ENCODE data around the gene ISCA2.

Gene ISCA2

GRCh38 chr14:74456684-74457564, 36.6 kb upstream of the ISCA2 start:
- H2AFZ ChIP-seq (ENCODE audit: low read length), result no peak overlapping the region

GRCh38 chr14:74457565-74457895, 36.0 kb upstream of the ISCA2 start:
- Histone ChIP-seq H3F3A (ENCODE audit: low read depth) (no peaks in the 10 kb centered on the region), H3K36me3 (ENCODE audit: insufficient read depth, low read length) (no peaks in the 10 kb centered on the region), H3K27me3 (ENCODE audit: insufficient read depth, low read length, poor library complexity, severe bottlenecking) (no peaks in the 10 kb centered on the region), H3K79me2 (ENCODE audit: insufficient read depth, low read length) (no peaks in the 10 kb centered on the region), H3K4me2 (ENCODE audit: low read depth, low read length, poor library complexity, severe bottlenecking) (no peak overlapping the region), H3K4me3 (ENCODE audit: low read length, poor library complexity, severe bottlenecking) (no peak overlapping the region), H3K9me3 (ENCODE audit: insufficient read depth, low read depth, low read length) (no peaks in the 10 kb centered on the region), H4K20me1 (ENCODE audit: insufficient read depth, low read length, poor library complexity, severe bottlenecking) (no peaks in the 10 kb centered on the region), H3K9me2 (replicated peaks; ENCODE audit: low read depth, low read length) (no peaks in the 10 kb centered on the region), H3K9ac (ENCODE audit: low read depth, low read length, poor library complexity, severe bottlenecking) (no peak overlapping the region), H3K4me1 (ENCODE audit: insufficient read depth, low read length, poor library complexity, severe bottlenecking) (no peaks in the 10 kb centered on the region), H2AFZ (ENCODE audit: low read length) (no peak overlapping the region)
- no peak for TF ChIP-seq EZH2phosphoT487 (IDR thresholded peaks at IDR 0.05; ENCODE audit: borderline replicate concordance)
- TF ChIP-seq CTCF (conservative IDR thresholded peaks at IDR 0.05; ENCODE audit: low read length), result no peak

More at GRCh38 chr14:74456684-74457564, 36.6 kb upstream of the ISCA2 start:
- Histone ChIP-seq H3F3A (ENCODE audit: low read depth) (no peaks in the 10 kb centered on the region), H3K27me3 (ENCODE audit: insufficient read depth, low read length, poor library complexity, severe bottlenecking) (no peaks in the 10 kb centered on the region), H3K9me3 (ENCODE audit: insufficient read depth, low read depth, low read length) (no peaks in the 10 kb centered on the region), H3K9me2 (replicated peaks; ENCODE audit: low read depth, low read length) (no peaks in the 10 kb centered on the region), H3K4me2 (ENCODE audit: low read depth, low read length, poor library complexity, severe bottlenecking) (no peak overlapping the region), H3K4me3 (ENCODE audit: low read length, poor library complexity, severe bottlenecking) (no peak overlapping the region), H3K79me2 (ENCODE audit: insufficient read depth, low read length) (no peaks in the 10 kb centered on the region), H3K9ac (ENCODE audit: low read depth, low read length, poor library complexity, severe bottlenecking) (no peak overlapping the region), H4K20me1 (ENCODE audit: insufficient read depth, low read length, poor library complexity, severe bottlenecking) (no peaks in the 10 kb centered on the region), H3K4me1 (ENCODE audit: insufficient read depth, low read length, poor library complexity, severe bottlenecking) (no peaks in the 10 kb centered on the region), H3K36me3 (ENCODE audit: insufficient read depth, low read length) (no peaks in the 10 kb centered on the region)
- TF ChIP-seq CTCF (conservative IDR thresholded peaks at IDR 0.05; ENCODE audit: low read length), result no peak
- TF ChIP-seq EZH2phosphoT487 (IDR thresholded peaks at IDR 0.05; ENCODE audit: borderline replicate concordance), result no peak

- H4K20me1 ChIP-seq (ENCODE audit: insufficient read depth, low read length, poor library complexity, severe bottlenecking), result no peaks in the 10 kb centered on the region
- H3K4me3 ChIP-seq (ENCODE audit: low read length, poor library complexity, severe bottlenecking), result no peak overlapping the region
- no peaks in the 10 kb centered on the region for H3K4me1 ChIP-seq (ENCODE audit: insufficient read depth, low read length, poor library complexity, severe bottlenecking)
- H3K79me2 ChIP-seq (ENCODE audit: insufficient read depth, low read length), result no peaks in the 10 kb centered on the region
- no peak overlapping the region for H3K9ac ChIP-seq (ENCODE audit: low read depth, low read length, poor library complexity, severe bottlenecking)
- H3K9me2 ChIP-seq (replicated peaks; ENCODE audit: low read depth, low read length), result no peaks in the 10 kb centered on the region
- H3K4me2 ChIP-seq (ENCODE audit: low read depth, low read length, poor library complexity, severe bottlenecking), result no peak overlapping the region
- no peaks in the 10 kb centered on the region for H3K9me3 ChIP-seq (ENCODE audit: insufficient read depth, low read depth, low read length)
- H3K36me3 ChIP-seq (ENCODE audit: insufficient read depth, low read length), result no peaks in the 10 kb centered on the region
- TF ChIP-seq EZH2phosphoT487 (IDR thresholded peaks at IDR 0.05; ENCODE audit: borderline replicate concordance) (no peak), CTCF (conservative IDR thresholded peaks at IDR 0.05; ENCODE audit: low read length) (peak; percentile 79)
- H3K27me3 ChIP-seq (ENCODE audit: insufficient read depth, low read length, poor library complexity, severe bottlenecking), result no peaks in the 10 kb centered on the region
- H2AFZ ChIP-seq (ENCODE audit: low read length), result no peak overlapping the region; the same call in 1 of the 2 replicates
- H3F3A ChIP-seq (ENCODE audit: low read depth), result no peaks in the 10 kb centered on the region
These were observed 34.1 kb upstream of the ISCA2 start for GRCh38 chr14:74459289-74459946.

Measured in Loucy (cell line).